KOPT-K1 (cell line): Measurements from ENCODE around the gene GPC6.
"Not testable (repeated sequence)": the region's sequence is repeated elsewhere in the genome, so short reads cannot be mapped to it uniquely, and the experiment has no call there.

ENCODE experiments used
- H3K27ac ChIP-seq: fragments of 200-600 bp; sonication (generic); 2 replicates; pipeline ENCODE4 v1.5.1; 2016; ENCODE audit warnings: antibody characterized with exemption, mild to moderate bottlenecking, low read depth, low read length; ENCODE audit not compliant: poor library complexity, severe bottlenecking
- H3K36me3 ChIP-seq: fragments of 200-600 bp; sonication (generic); 2 replicates; pipeline ENCODE4 v1.5.1; 2017; ENCODE audit warnings: antibody characterized with exemption, mild to moderate bottlenecking, low read length, moderate library complexity; ENCODE audit not compliant: insufficient read depth
- H3K9me3 ChIP-seq: fragments of 200-600 bp; sonication (generic); 2 replicates; pipeline ENCODE4 v1.5.1; 2017; ENCODE audit warnings: antibody characterized with exemption, low read length, mild to moderate bottlenecking; ENCODE audit not compliant: insufficient read depth, poor library complexity, severe bottlenecking

GPC6 gene

DNA sequence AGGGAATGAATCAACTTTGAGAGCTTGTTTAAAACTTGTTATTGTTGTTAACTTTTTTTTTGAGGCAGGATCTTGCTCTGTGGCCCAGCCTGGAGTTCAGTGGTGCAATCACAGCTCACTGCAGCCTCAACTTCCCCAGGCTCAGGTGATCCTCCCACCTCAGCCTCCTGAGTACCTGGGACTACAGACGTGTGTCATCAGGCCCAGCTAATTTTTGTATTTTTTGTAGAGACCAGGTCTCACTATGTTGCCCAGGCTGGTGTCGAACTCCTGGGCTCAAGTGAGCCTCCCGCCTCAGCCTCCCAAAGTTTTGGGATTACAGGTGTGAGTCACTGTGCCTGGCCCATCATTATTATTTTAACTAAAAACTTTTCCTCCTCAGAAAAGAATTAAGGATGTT is 1117.1 kb downstream of the GPC6 start:
- H3K27ac ChIP-seq, H3K9me3 ChIP-seq, H3K36me3 ChIP-seq: not testable (repeated sequence)

DNA sequence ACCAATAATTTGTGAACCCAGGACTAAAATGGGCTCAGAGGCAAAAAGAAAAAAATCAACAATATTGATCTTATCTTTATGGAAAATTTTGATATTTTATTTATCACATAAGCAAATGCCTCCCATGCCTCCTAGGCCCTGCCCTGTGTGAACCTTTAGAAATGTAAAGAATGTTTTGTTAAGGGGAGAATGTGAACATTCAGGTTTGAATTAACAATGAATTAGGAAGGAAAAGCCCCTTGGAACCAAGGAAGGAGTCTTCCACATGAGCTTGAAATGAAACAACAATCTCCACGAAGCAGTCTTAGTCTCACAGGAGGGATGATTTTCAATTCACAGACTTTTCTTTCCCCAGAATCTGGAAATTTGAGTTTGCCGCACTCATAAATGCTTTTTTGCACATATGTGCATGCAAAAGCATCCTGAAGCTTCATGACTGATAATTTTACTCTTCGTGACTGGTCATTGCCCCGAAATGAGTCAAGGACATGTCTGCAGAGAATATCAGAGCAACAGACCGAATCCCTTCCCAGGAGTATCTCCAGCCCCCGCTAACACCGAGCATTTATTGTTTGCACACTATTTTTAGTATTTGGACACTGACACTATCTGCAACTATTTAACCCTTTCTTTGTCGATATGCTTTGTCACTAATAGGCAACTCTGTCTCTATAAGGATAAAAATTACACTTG is 1117.7 kb downstream of the GPC6 start:
- no peak overlapping the region for H3K27ac ChIP-seq
- no peaks in the 10 kb centered on the region for H3K9me3 ChIP-seq
- H3K36me3 ChIP-seq: no peaks in the 10 kb centered on the region

- Histone ChIP-seq H3K36me3 (no peaks in the 10 kb centered on the region), H3K27ac (no peak overlapping the region)
Measured at GRCh38 chr13:94345374-94346195, 1119.0 kb downstream of the GPC6 start.

DNA sequence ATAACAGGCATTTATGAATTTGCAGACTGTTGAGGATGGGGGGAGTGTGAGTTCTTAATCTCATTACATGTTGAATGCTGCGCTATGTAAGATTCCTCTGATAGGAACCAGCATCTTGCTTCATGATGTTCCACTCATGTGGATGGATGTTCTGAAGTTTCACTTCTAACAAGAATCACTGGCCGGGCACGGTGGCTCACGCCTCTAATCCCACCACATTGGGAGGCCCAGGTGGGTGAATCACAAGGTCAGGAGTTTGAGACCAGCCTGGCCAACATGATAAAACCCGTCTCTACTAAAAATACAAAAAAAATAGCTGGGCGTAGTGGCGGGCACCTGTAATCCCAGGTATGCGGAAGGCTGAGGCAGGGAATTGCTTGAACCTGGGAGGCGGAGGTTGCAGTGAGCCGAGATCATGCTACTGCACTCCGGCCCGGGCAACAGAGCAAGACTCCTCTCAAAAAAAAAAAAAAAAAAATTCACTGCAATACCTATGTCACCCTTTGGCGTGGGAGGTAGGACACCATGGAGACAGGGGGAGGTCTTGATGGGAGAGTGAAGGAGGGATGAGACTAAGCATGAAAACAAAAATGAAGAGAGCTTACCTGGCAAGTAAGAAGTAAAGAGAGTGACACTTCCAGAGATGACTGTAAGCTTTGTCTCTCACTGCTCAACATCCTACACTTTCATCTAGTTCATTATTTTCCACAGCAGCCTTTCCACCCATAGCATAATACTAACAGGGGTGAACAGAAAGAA is 1119.8 kb downstream of the GPC6 start:
- Histone ChIP-seq H3K9me3 (no peaks in the 10 kb centered on the region), H3K27ac (no peak overlapping the region), H3K36me3 (no peaks in the 10 kb centered on the region)

More at GRCh38 chr13:94345374-94346195, 1119.0 kb downstream of the GPC6 start:
- no peaks in the 10 kb centered on the region for H3K9me3 ChIP-seq

GRCh38 chr13:94351292-94351990 is 1124.8 kb downstream of the GPC6 start:
- Histone ChIP-seq H3K36me3 (no peaks in the 10 kb centered on the region), H3K27ac (no peak overlapping the region), H3K9me3 (no peaks in the 10 kb centered on the region)

GRCh38 chr13:94352057-94352456 is 1125.5 kb downstream of the GPC6 start:
- no peak overlapping the region for H3K27ac ChIP-seq
- H3K36me3 ChIP-seq: no peaks in the 10 kb centered on the region
- no peaks in the 10 kb centered on the region for H3K9me3 ChIP-seq

DNA sequence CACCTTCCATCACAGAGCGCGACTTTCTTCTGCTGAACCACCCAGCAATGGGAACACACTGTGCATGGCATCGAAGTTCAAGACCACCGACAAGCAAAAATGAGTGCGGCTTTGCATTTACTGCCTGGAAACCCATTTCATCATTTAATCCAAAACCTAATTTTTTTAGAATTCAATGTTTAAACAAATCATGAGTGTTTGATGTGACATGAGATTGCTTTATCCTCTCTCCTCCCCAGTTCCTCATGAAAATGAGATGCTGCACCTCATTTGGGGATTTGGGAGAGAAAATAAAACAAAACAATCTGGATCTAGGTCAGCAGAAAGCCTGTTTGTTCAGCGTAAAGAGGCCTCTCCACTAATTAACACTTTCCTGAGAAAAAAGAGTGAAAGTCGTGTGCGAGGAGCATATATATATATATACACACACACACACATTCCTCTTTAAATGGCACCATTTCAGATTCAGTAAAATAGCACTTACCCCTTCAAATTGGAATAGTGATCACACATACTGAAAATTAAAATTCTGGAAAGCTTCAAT is 1126.6 kb downstream of the GPC6 start:
- H3K27ac ChIP-seq: no peak overlapping the region
- no peaks in the 10 kb centered on the region for H3K36me3 ChIP-seq
- H3K9me3 ChIP-seq: no peaks in the 10 kb centered on the region

GRCh38 chr13:94359875-94360274 is 1133.3 kb downstream of the GPC6 start:
- Histone ChIP-seq H3K36me3 (no peaks in the 10 kb centered on the region), H3K9me3 (no peaks in the 10 kb centered on the region), H3K27ac (no peak overlapping the region)

- no peaks in the 10 kb centered on the region for H3K36me3 ChIP-seq
- no peaks in the 10 kb centered on the region for H3K9me3 ChIP-seq
- no peak overlapping the region for H3K27ac ChIP-seq
Measured at GRCh38 chr13:94362411-94362909, 1135.9 kb downstream of the GPC6 start.

GRCh38 chr13:94366677-94367076 is 1140.1 kb downstream of the GPC6 start:
- no peaks in the 10 kb centered on the region for H3K9me3 ChIP-seq
- H3K27ac ChIP-seq: no peak overlapping the region
- H3K36me3 ChIP-seq: no peaks in the 10 kb centered on the region

- no peak overlapping the region for H3K27ac ChIP-seq
Measured at GRCh38 chr13:94369972-94370436, 1143.4 kb downstream of the GPC6 start.

DNA sequence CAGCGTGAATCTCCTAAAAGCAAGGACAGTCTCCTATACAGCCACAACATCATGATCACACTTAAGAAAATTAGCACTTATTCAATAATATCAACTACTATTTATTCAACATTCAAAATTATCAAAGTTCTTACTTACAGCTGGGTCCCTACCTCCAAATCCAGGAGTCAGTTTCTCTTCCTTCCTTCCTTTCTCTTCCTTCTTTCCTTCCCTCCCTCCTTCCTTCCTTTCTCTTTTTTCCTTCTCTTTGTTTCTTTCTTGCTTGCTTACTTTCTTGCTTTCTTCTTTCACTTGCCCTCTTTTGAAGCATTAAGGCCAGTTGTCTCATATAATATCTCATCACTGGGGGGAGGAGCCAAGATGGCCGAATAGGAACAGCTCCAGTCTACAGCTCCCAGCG is 1145.2 kb downstream of the GPC6 start:
- Histone ChIP-seq H3K27ac (no peak overlapping the region), H3K9me3 (no peaks in the 10 kb centered on the region), H3K36me3 (no peaks in the 10 kb centered on the region)

More at GRCh38 chr13:94369972-94370436, 1143.4 kb downstream of the GPC6 start:
- Histone ChIP-seq H3K9me3 (no peaks in the 10 kb centered on the region), H3K36me3 (no peaks in the 10 kb centered on the region)

- Histone ChIP-seq H3K36me3 (no peaks in the 10 kb centered on the region), H3K9me3 (no peaks in the 10 kb centered on the region), H3K27ac (no peak overlapping the region)
Measured at GRCh38 chr13:94382517-94382916, 1155.9 kb downstream of the GPC6 start.

DNA sequence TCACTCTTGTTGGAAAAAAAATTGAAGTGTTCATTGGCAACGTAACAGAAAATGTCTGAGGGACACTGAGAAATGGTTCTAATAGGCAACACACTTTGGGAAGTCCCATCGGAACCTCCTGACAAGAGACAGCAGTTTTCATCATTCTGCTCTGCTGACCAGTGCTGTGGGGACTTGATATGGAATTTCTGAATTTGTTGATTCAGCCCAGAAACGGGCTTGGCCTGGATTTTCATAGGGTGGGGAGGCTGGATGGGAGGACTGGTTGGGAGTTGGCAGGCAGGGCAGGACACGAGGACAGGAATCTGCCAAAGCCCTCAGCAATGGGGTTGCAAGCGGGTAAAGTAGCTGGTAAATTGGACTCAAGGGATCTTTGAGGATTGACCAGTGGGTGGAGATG is 1156.4 kb downstream of the GPC6 start:
- Histone ChIP-seq H3K27ac (no peak overlapping the region), H3K36me3 (no peaks in the 10 kb centered on the region), H3K9me3 (no peaks in the 10 kb centered on the region)
